HepG2 (cell line): ENCODE measurements around the gene F7.

Source experiments
- ATAD3A ChIP-seq: sonication (generic); formaldehyde crosslinking; IDR thresholded peaks from 2 replicates; pipeline ENCODE4 v1.4.0; 2020; ENCODE audit warnings: missing genetic modification reagents
- CBX5 ChIP-seq: sonication (generic); formaldehyde crosslinking; IDR thresholded peaks from 2 replicates; pipeline ENCODE4 v1.4.0; 2020; ENCODE audit warnings: missing genetic modification reagents, borderline replicate concordance
- CEBPZ ChIP-seq: IDR thresholded peaks from 2 replicates; pipeline ENCODE4 v1.6.1; 2012; ENCODE audit warnings: low read length, improper control_type of control experiment
- NFE2 ChIP-seq: sonication (generic); formaldehyde crosslinking; IDR thresholded peaks from 2 replicates; pipeline ENCODE4 v1.4.0; 2020; ENCODE audit warnings: missing genetic modification reagents
- PHF8 ChIP-seq: sonication (generic); formaldehyde crosslinking; IDR thresholded peaks from 2 replicates; pipeline ENCODE4 v1.5.0; 2020; ENCODE audit warnings: missing genetic modification reagents
- PLRG1 ChIP-seq: fragments of 450-650 bp; conservative IDR thresholded peaks from 2 replicates; pipeline ENCODE4 v1.6.1; 2016
- POLR2A ChIP-seq, 2 experiments: IDR thresholded peaks; 2 replicates each; pipeline ENCODE4 v1.6.1; 2011; ENCODE audit warnings: low read depth in 2 of 2, low read length in 2 of 2, mild to moderate bottlenecking in 1 of 2, moderate library complexity in 1 of 2; ENCODE audit not compliant: insufficient read depth in 1 of 2
- ZNF274 ChIP-seq: sonication (generic); formaldehyde crosslinking; IDR thresholded peaks from 2 replicates; pipeline ENCODE4 v1.5.1; 2020; ENCODE audit warnings: mild to moderate bottlenecking, missing genetic modification reagents
- TF ChIP-seq, protein P1 (sequence below): sonication (generic); formaldehyde crosslinking; IDR thresholded peaks from 2 replicates; pipeline ENCODE4 v1.5.0; 2020; ENCODE audit warnings: mild to moderate bottlenecking, missing genetic modification reagents, moderate library complexity

GRCh38 chr13:113077953-113078901 is 27.4 kb upstream of the F7 start:
- TF ChIP-seq ATAD3A (CRISPR knock-in tag) (no peak), ZNF274 (CRISPR knock-in tag) (no peak), CEBPZ (no peak), PLRG1 (no peak), CBX5 (CRISPR knock-in tag) (no peak), PHF8 (CRISPR knock-in tag) (no peak), POLR2A (IDR thresholded peaks at IDR 0.05; ENCODE audit: insufficient read depth in 1 of 2, low read depth in 2 of 2, low read length in 2 of 2) (no peak), NFE2 (CRISPR knock-in tag) (no peak)
- TF ChIP-seq, protein P1, sequence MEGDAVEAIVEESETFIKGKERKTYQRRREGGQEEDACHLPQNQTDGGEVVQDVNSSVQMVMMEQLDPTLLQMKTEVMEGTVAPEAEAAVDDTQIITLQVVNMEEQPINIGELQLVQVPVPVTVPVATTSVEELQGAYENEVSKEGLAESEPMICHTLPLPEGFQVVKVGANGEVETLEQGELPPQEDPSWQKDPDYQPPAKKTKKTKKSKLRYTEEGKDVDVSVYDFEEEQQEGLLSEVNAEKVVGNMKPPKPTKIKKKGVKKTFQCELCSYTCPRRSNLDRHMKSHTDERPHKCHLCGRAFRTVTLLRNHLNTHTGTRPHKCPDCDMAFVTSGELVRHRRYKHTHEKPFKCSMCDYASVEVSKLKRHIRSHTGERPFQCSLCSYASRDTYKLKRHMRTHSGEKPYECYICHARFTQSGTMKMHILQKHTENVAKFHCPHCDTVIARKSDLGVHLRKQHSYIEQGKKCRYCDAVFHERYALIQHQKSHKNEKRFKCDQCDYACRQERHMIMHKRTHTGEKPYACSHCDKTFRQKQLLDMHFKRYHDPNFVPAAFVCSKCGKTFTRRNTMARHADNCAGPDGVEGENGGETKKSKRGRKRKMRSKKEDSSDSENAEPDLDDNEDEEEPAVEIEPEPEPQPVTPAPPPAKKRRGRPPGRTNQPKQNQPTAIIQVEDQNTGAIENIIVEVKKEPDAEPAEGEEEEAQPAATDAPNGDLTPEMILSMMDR (CRISPR knock-in tag), result no peak
